ENCODE measurements around the gene NOXRED1.
"Not testable (repeated sequence)": the region's sequence is repeated elsewhere in the genome, so short reads cannot be mapped to it uniquely, and the experiment has no call there.

NOXRED1 gene

GRCh38 chr14:77423423-77423822, at the start of gene NOXRED1:
Gene NOXRED1, minus strand, starts transcription at chr14:77423523. Its CDS starts 634 bp downstream, at chr14:77422889.
- DNase-seq (ENCODE audit: low read depth in 2 of 3, low spot score in 2 of 3), result no peak

- no peak for DNase-seq (ENCODE audit: low read depth in 2 of 3, low spot score in 2 of 3)
These were observed 47.0 kb upstream of the NOXRED1 start for GRCh38 chr14:77470224-77470870.

GRCh38 chr14:77469539-77469938, 46.2 kb upstream of the NOXRED1 start:
- DNase-seq (ENCODE audit: low read depth in 2 of 3, low spot score in 2 of 3), result no peak

- DNase-seq (ENCODE audit: low read depth in 2 of 3, low spot score in 2 of 3), result no peak
These were observed 45.8 kb upstream of the NOXRED1 start for GRCh38 chr14:77469067-77469505.

GRCh38 chr14:77467801-77468200, 44.5 kb upstream of the NOXRED1 start:
- DNase-seq (ENCODE audit: low read depth in 2 of 3, low spot score in 2 of 3), result no peak

GRCh38 chr14:77459072-77459723, 35.9 kb upstream of the NOXRED1 start:
- DNase-seq (ENCODE audit: low read depth in 2 of 3, low spot score in 2 of 3), result peak in 2 of 3 experiments; percentile 22 to 33

GRCh38 chr14:77458249-77458950, 35.1 kb upstream of the NOXRED1 start:
- peak; percentile 7 to 28 (median 9) for DNase-seq (ENCODE audit: low read depth in 2 of 3, low spot score in 2 of 3)

- DNase-seq (ENCODE audit: low read depth in 2 of 3, low spot score in 2 of 3), result peak; percentile 79 to 86 (median 79)
These were observed 34.4 kb upstream of the NOXRED1 start, which contains the start of the genes AHSA1 and VIPAS39 for GRCh38 chr14:77457522-77458248. Gene AHSA1, plus strand, starts transcription at chr14:77458093. Its CDS starts 97 bp downstream, at chr14:77458190. Gene VIPAS39, minus strand, starts transcription at chr14:77457601. Its CDS starts 3,499 bp downstream, at chr14:77454102.

GRCh38 chr14:77457115-77457521, 33.8 kb upstream of the NOXRED1 start:
- no peak for DNase-seq (ENCODE audit: low read depth in 2 of 3, low spot score in 2 of 3)

GRCh38 chr14:77455966-77456640, 32.8 kb upstream of the NOXRED1 start:
- no peak for DNase-seq (ENCODE audit: low read depth in 2 of 3, low spot score in 2 of 3)

- no peak for DNase-seq (ENCODE audit: low read depth in 2 of 3, low spot score in 2 of 3)
These were observed 18.9 kb upstream of the NOXRED1 start for GRCh38 chr14:77442196-77442595.

- DNase-seq (ENCODE audit: low read depth in 2 of 3, low spot score in 2 of 3), result no peak
These were observed 16.5 kb upstream of the NOXRED1 start for GRCh38 chr14:77439861-77440260.

GRCh38 chr14:77438596-77438995, 15.3 kb upstream of the NOXRED1 start:
- DNase-seq (ENCODE audit: low read depth in 2 of 3, low spot score in 2 of 3), result no peak

- DNase-seq (ENCODE audit: low read depth in 2 of 3, low spot score in 2 of 3), result no peak
These were observed 12.7 kb upstream of the NOXRED1 start for GRCh38 chr14:77436042-77436441.

GRCh38 chr14:77426396-77426795, 3.1 kb upstream of the NOXRED1 start:
- no peak for DNase-seq (ENCODE audit: low read depth in 2 of 3, low spot score in 2 of 3)

- DNase-seq (ENCODE audit: low read depth in 2 of 3, low spot score in 2 of 3), result no peak
These were observed 1.5 kb upstream of the NOXRED1 start for GRCh38 chr14:77424862-77425261.

GRCh38 chr14:77421201-77421600, 2.1 kb downstream of the NOXRED1 start:
- no peak for DNase-seq (ENCODE audit: low read depth in 2 of 3, low spot score in 2 of 3)

- DNase-seq (ENCODE audit: low read depth in 2 of 3, low spot score in 2 of 3), result no peak
These were observed 6.5 kb downstream of the NOXRED1 start for GRCh38 chr14:77416836-77417235.

- not testable (repeated sequence) for DNase-seq (ENCODE audit: low read depth in 2 of 3, low spot score in 2 of 3)
These were observed 7.2 kb downstream of the NOXRED1 start for GRCh38 chr14:77416098-77416497.

- DNase-seq (ENCODE audit: low read depth in 2 of 3, low spot score in 2 of 3), result not testable (repeated sequence)
These were observed 7.8 kb downstream of the NOXRED1 start for GRCh38 chr14:77415403-77416030.
